H1 (cell line): Measurements from ENCODE around the gene SERINC5. TPM values are rescaled to one million over a fixed set of nuclear protein-coding genes. Genes with fewer than 3 reads are reported as not detected.
A peak's percentile ranks its signal among the peaks of the same experiment; 100 is the strongest.

Experiments
- CTCF ChIA-PET: fragments of 300-600 bp; sonication (Branson Sonifier 250); formaldehyde crosslinking; loops from one replicate; lab custom pipeline; 2021; ENCODE audit not compliant: partially characterized antibody; lab: Charles Lee
- POLR2A ChIA-PET: fragments of 300-600 bp; sonication (Branson Sonifier 250); formaldehyde crosslinking; loops from one replicate; lab custom pipeline; 2021; ENCODE audit warnings: inconsistent platforms; ENCODE audit not compliant: partially characterized antibody; lab: Charles Lee
- DNase-seq, 2 experiments: peaks; one replicate each; pipeline versions ENCODE4 v3.0.0 to v3.0.0-alpha.2; 2010 to 2022; ENCODE audit warnings: low spot score in 2 of 2, low read depth in 1 of 2, mixed read lengths in 1 of 2
- FAIRE-seq: peaks from 2 replicates; lab custom pipeline; 2011; peaks lifted over from hg19 to GRCh38; lab: Jason Lieb, UNC
- H2AFZ ChIP-seq: 2 replicates; pipeline ENCODE4 v1.8.1; 2012; ENCODE audit warnings: low read length, inconsistent platforms
- H2AK5ac ChIP-seq: 2 replicates; pipeline ENCODE4 v1.6.1; 2013; ENCODE audit warnings: low read depth, low read length
- H2BK120ac ChIP-seq: replicated peaks from 2 replicates; pipeline ENCODE3; 2013; ENCODE audit warnings: low read depth, low read length, inconsistent platforms
- H2BK12ac ChIP-seq: 2 replicates; pipeline ENCODE4 v1.6.1; 2013; ENCODE audit warnings: low read depth, low read length
- H2BK15ac ChIP-seq: 2 replicates; pipeline ENCODE4 v1.6.1; 2013; ENCODE audit warnings: low read length
- H2BK20ac ChIP-seq: 2 replicates; pipeline ENCODE4 v1.6.1; 2013; ENCODE audit warnings: low read length
- H2BK5ac ChIP-seq: 2 replicates; pipeline ENCODE4 v1.6.1; 2013; ENCODE audit warnings: low read depth, low read length
- H3K14ac ChIP-seq: 2 replicates; pipeline ENCODE4 v1.6.1; 2013; ENCODE audit warnings: inconsistent platforms; ENCODE audit not compliant: insufficient read length
- H3K18ac ChIP-seq: 2 replicates; pipeline ENCODE4 v1.6.1; 2013; ENCODE audit warnings: low read length; ENCODE audit errors: extremely low read depth
- H3K23ac ChIP-seq: 2 replicates; pipeline ENCODE4 v1.6.1; 2013; ENCODE audit warnings: inconsistent platforms; ENCODE audit not compliant: insufficient read length
- H3K23me2 ChIP-seq: 2 replicates; pipeline ENCODE4 v1.6.1; 2013; ENCODE audit warnings: low read depth, low read length
- H3K27ac ChIP-seq: 2 replicates; pipeline ENCODE4 v1.6.1; 2011; ENCODE audit warnings: low read depth, low read length, inconsistent platforms
- H3K27me3 ChIP-seq, 4 experiments: replicated peaks in 1 of 4; 1 replicate in 1 of 4; 2 replicates in 3 of 4; pipeline versions ENCODE4 v1.6.1 to v1.8.1; 2011 to 2013; ENCODE audit warnings: low read length in 3 of 4, mild to moderate bottlenecking in 3 of 4, inconsistent platforms in 2 of 4, mixed read lengths in 2 of 4, moderate library complexity in 1 of 4; ENCODE audit not compliant: control insufficient read depth in 3 of 4, insufficient read depth in 3 of 4; ENCODE audit errors: extremely low read depth in 1 of 4
- H3K36me3 ChIP-seq, 4 experiments: 2 replicates each; pipeline versions ENCODE4 v1.6.1 to v1.8.1; 2011 to 2013; ENCODE audit warnings: mild to moderate bottlenecking in 4 of 4, low read length in 3 of 4, moderate library complexity in 2 of 4, control low read depth in 1 of 4, inconsistent platforms in 1 of 4; ENCODE audit not compliant: insufficient read depth in 4 of 4, control insufficient read depth in 2 of 4
- H3K4ac ChIP-seq: replicated peaks from 2 replicates; pipeline ENCODE3; 2013; ENCODE audit warnings: low read length, low read depth, mixed read lengths, inconsistent platforms; ENCODE audit not compliant: insufficient read length
- H3K4me1 ChIP-seq, 4 experiments: replicated peaks in 1 of 4; 1 replicate in 1 of 4; 2 replicates in 3 of 4; pipeline versions ENCODE4 v1.6.1 to v1.8.1; 2011 to 2013; ENCODE audit warnings: low read length in 3 of 4, inconsistent platforms in 2 of 4, mixed read lengths in 1 of 4; ENCODE audit not compliant: insufficient read depth in 4 of 4, control insufficient read depth in 3 of 4
- H3K4me2 ChIP-seq, 2 experiments: 2 replicates each; pipeline versions ENCODE4 v1.6.1 to v1.8.1; 2011 to 2013; ENCODE audit warnings: low read depth in 2 of 2, low read length in 2 of 2, control low read depth in 1 of 2, inconsistent platforms in 1 of 2, mild to moderate bottlenecking in 1 of 2; ENCODE audit not compliant: insufficient read depth in 1 of 2
- H3K4me3 ChIP-seq, 4 experiments: fragments of 200-600, 300-600 bp in 1 of 4; sonication (generic), shearing (Covaris generic), sonication (Bioruptor Twin) in 1 of 4; 2 replicates each; pipeline versions ENCODE4 v1.5.1 to v1.8.1; 2011 to 2016; ENCODE audit warnings: low read length in 4 of 4, low read depth in 3 of 4, control low read depth in 2 of 4, inconsistent platforms in 2 of 4, mild to moderate bottlenecking in 2 of 4, mixed read lengths in 1 of 4, moderate library complexity in 1 of 4; ENCODE audit not compliant: insufficient read depth in 2 of 4; ENCODE audit errors: extremely low read depth in 1 of 4
- H3K56ac ChIP-seq: replicated peaks from 2 replicates; pipeline ENCODE3; 2013; ENCODE audit warnings: low read depth, mild to moderate bottlenecking, mixed read lengths, low read length, inconsistent platforms; ENCODE audit not compliant: insufficient read length
- H3K79me1 ChIP-seq: 2 replicates; pipeline ENCODE4 v1.6.1; 2013; ENCODE audit warnings: low read depth, low read length, control low read depth
- H3K79me2 ChIP-seq, 2 experiments: 2 replicates each; pipeline versions ENCODE4 v1.6.1 to v1.8.1; 2012 to 2013; ENCODE audit warnings: low read length in 2 of 2, mild to moderate bottlenecking in 2 of 2, inconsistent platforms in 1 of 2; ENCODE audit not compliant: insufficient read depth in 2 of 2, control insufficient read depth in 1 of 2
- H3K9ac ChIP-seq, 4 experiments: replicated peaks in 1 of 4; 1 replicate in 1 of 4; 2 replicates in 3 of 4; pipeline versions ENCODE4 v1.6.1 to v1.8.1; 2011 to 2013; ENCODE audit warnings: low read depth in 3 of 4, low read length in 3 of 4, control low read depth in 2 of 4, mild to moderate bottlenecking in 2 of 4, moderate library complexity in 2 of 4, inconsistent platforms in 1 of 4; ENCODE audit errors: extremely low read depth in 1 of 4
- H3K9me3 ChIP-seq, 2 experiments: 2 replicates each; pipeline versions ENCODE4 v1.6.1 to v1.8.1; 2012 to 2013; ENCODE audit warnings: mild to moderate bottlenecking in 2 of 2, moderate library complexity in 2 of 2, control low read depth in 1 of 2, inconsistent platforms in 1 of 2, low read depth in 1 of 2, low read length in 1 of 2, mixed read lengths in 1 of 2; ENCODE audit not compliant: insufficient read depth in 2 of 2
- H4K20me1 ChIP-seq, 2 experiments: replicated peaks in 1 of 2; 2 replicates each; pipeline versions ENCODE3 to v1.8.1; 2011 to 2013; ENCODE audit warnings: inconsistent platforms in 2 of 2, low read length in 2 of 2, mild to moderate bottlenecking in 1 of 2; ENCODE audit not compliant: insufficient read depth in 2 of 2, control insufficient read depth in 1 of 2
- H4K5ac ChIP-seq: 2 replicates; pipeline ENCODE4 v1.6.1; 2013; ENCODE audit warnings: low read length, low read depth, mixed read lengths, inconsistent platforms; ENCODE audit not compliant: insufficient read length
- H4K8ac ChIP-seq: 2 replicates; pipeline ENCODE4 v1.8.0; 2013; ENCODE audit warnings: mild to moderate bottlenecking, moderate library complexity, low read length, inconsistent platforms; ENCODE audit not compliant: insufficient read depth; ENCODE audit errors: extremely low read depth
- H4K91ac ChIP-seq: replicated peaks from 2 replicates; pipeline ENCODE3; 2013; ENCODE audit warnings: low read length, mixed read lengths, inconsistent platforms; ENCODE audit not compliant: insufficient read length
- whole genome bisulfite sequencing, 2 experiments: shearing (Covaris generic) in 1 of 2; methylation state at CpG; one replicate each; pipeline versions ENCODE4 v1.1.6 to v1.1.7; 2013 to 2015; ENCODE audit warnings: low lambda C conversion rate in 2 of 2, mixed read lengths in 2 of 2, inconsistent platforms in 1 of 2, low coverage in 1 of 2, missing lambda C conversion rate in 1 of 2; ENCODE audit not compliant: insufficient replicate concordance in 2 of 2, insufficient coverage in 1 of 2, insufficient read length in 1 of 2; ENCODE audit errors: extremely low coverage in 1 of 2, missing lambda C conversion rate in 1 of 2; 5-methylcytosine and 5-hydroxymethylcytosine counted together
- polyA plus RNA-seq, 7 experiments: library from polyadenylated mRNA; depleted of rRNA in 3 of 7; stranded (reverse) in 5 of 7; unstranded in 2 of 7; fragments of >200 nt in 5 of 7; fragments of 200-250 nt in 2 of 7; gene quantifications; 1 replicate in 5 of 7; 2 replicates in 1 of 7; 4 replicates in 1 of 7; pipeline versions ENCODE4 v1.2.1 to v1.2.3, GENCODE V29; 2011 to 2013; ENCODE audit warnings: missing spikeins in 2 of 7, mixed read lengths in 2 of 7
- total RNA-seq: library from RNA; stranded (reverse); fragmentation: NEBNext Ultra II Directional; extraction: Animal tissue kit (Norgen Biotek cat#: 25700); gene quantifications from 2 replicates; pipeline ENCODE4 v1.2.1, GENCODE V29; 2021

The SERINC5 gene
- total and polyA plus RNA-seq, 2 of the 8 experiments (the other 6 are each of a cell fraction or from before 2014, with no cell fraction given), result 32.2 to 149 TPM

DNA sequence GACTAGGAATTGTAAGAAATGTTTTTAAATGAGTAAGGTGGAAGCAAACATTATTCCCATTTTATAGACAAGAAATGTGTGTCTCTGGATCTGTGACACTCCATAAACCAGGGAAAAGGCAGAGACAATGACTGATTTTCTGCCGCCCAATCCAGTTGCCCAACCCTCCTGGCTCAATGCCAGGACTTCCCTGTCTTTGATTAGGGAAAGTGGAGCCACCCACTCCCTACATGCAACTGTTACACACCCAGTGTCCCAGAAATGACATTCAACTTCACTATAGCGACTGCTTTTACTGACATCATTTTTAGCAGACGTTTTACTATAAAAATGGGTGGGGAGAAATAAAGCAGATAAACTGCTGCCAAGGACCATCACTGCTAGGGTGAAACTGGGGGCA, 141.0 kb downstream of the SERINC5 start:
- WGBS, 2 experiments, result 86% methylated on average over 3 of the region's 3 CpGs; no CpG with 5 or more reads in 1 of the 2 experiments

More for the DNA sequence above, 141.0 kb downstream of the SERINC5 start:
- Histone ChIP-seq H4K8ac (no peak overlapping the region), H3K14ac (no peak overlapping the region), H3K4me3 (no peak overlapping the region), H3K9ac (no peak overlapping the region), H2BK15ac (no peak overlapping the region), H3K9me3 (peaks cover 0 to 3% of the 10 kb centered on the region in 2 experiments; a peak in 1 of 4 replicates), H3K79me2 (no peaks in the 10 kb centered on the region), H3K18ac (no peak overlapping the region), H2BK5ac (no peak overlapping the region), H2BK12ac (0 out of 2 replicates have a peak overlapping the region, but pooled peaks have one; percentile 78), H3K23ac (no peak overlapping the region), H3K4me1 (peaks cover 6 to 18% (median 16%) of the 10 kb centered on the region in 4 experiments), H3K56ac (no peak overlapping the region), H3K79me1 (no peaks in the 10 kb centered on the region), H2AFZ (no peak overlapping the region), H2BK20ac (no peak overlapping the region), H3K36me3 (no peaks in the 10 kb centered on the region), H2AK5ac (no peak overlapping the region), H4K20me1 (no peaks in the 10 kb centered on the region), H4K91ac (no peak overlapping the region), H2BK120ac (no peak overlapping the region), H4K5ac (no peak overlapping the region), H3K4me2 (no peak overlapping the region), H3K4ac (no peak overlapping the region), H3K23me2 (no peaks in the 10 kb centered on the region), H3K27ac (no peak overlapping the region), H3K27me3 (no peaks in the 10 kb centered on the region)
- FAIRE-seq (no peak), DNase-seq (no peak)
- POLR2A ChIA-PET, result no interaction called here
- CTCF ChIA-PET, result interaction anchor here (0.9 kb wide), 1 partner anchor 23 kb away, joined by 3 read pairs; no protein-coding TSS in a partner anchor
